ENCODE results near the gene P2RX6.

Gene P2RX6

DNA sequence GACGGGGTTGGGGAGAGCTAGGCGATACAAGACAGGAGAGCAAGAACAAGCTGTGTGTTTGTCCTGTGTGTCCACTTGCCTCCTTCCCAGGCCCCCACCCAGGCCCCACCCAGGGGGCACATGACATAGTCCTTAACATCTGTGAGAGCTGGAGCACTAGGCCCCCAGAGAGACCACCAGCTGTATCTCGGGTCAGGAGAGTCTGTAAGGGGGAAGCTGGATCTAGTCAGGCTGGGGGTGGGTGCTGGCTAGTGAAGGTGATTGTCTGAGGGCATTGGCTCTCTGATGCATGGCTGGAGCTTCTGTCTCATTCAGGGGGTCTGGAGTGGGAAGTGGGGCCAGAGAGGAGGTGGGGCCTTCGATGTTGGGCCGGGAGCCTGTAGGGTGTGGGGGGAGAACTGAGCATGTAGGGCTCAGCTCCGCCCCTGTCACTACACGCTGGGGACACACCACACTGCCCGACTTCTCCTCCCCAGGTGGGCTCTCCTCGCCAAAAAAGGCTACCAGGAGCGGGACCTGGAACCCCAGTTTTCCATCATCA is 571 bp downstream of the P2RX6 start:
- no peak for DNase-seq

DNA sequence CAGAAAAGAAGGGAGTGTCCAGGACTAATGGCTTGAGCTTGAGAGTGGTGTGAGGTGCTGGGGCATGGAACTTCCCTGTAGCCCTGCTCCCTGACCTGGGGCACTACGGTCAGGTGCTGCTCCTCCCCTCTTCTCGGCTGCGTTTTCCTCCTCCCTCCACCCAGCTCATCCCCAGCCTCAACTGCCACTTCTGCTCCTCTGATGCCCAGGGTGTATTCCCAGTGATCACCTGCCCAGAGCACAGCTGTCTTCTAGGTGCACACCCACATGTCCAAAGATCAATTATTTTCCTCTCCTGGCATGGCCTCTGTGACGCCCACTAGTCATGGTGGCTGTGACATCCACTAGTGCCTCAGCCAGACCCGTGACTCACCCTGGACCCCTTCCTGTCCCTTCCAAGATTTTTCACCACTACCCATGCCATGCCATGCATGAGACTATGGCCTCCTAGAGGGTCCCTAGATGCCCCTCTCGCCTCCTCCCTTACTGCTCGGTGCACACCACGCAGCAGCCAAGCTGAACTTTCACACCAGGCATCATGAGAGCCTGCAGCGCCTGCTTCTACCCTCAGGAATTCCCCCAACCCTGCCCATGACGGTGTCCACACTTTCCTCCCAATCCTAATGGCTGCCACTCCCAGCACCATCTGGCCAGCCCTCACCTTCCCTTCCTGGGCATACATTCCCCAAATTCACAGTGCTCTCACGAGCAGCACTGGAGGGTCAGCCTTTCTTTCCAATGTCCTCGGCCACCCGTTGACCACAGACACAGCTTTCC is 1.9 kb downstream of the P2RX6 start:
- DNase-seq: no peak

DNA sequence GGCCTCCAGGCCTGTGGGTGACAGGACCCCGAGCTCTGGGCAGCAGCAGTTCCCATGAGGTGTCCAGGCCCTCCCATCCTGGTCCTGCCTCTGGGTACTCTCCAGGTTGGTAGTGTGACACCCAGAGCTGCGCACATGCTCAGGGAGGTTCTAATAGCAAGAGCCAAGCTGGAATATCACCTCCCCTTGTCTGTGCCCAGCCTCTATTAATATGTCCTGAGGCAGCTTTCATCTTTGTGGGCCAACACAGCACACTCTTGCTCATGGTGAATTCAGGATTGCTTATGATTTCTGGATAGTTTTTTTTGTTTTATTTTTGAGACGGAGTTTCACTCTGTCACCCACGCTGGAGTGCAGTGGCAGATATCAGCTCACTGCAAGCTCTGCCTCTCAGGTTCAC is 3.3 kb downstream of the P2RX6 start:
- DNase-seq: no peak

DNA sequence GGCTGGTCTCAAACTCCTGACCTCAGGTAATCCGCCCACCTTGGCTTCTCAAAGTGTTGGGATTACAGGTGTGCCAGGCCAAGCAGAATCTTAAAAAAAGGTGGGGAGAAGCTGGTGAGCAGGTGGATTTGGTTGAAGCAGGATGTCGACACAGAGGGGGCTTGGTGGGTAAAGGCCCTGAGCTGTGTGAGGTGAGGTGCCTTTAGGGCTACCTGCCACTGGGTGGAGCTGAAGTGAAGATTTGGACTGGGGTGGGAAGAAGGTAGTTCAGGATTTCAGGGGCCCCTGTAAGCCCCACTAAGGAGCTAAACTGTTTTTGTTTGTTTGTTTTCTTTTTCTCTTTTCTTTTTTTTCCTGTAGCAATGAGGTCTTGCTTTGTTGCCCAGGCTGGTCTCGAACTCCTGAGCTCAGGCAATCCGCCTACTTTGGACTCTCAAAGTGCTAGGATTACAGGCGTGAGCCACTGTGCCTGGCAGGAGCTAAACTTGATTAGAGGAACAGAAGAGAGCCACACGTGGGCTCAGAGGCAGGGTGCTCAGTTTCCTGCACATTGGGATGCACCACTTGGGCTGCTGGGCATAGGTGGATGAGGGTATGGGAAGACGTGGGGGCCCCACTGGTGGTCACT is 6.0 kb downstream of the P2RX6 start:
- no peak for DNase-seq

DNA sequence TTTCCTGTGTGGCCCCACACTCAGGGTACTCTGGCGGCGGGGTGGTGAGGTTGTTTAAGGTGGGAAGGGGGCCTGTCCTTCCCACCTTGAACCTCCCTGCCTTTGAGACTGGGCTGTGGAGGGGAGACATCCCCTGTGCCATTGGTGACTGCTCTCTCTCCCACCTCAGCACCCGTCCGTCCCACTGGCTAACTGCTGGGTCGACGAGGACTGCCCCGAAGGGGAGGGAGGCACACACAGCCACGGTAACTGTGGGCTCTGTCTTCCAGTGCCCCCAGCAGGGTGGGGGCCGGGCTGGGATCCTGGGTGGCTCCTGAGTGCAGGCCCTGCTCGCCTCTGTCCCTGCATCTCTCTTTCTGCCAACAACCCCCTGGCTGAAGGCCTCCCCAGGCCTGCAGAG is 7.5 kb downstream of the P2RX6 start:
- DNase-seq: no peak

DNA sequence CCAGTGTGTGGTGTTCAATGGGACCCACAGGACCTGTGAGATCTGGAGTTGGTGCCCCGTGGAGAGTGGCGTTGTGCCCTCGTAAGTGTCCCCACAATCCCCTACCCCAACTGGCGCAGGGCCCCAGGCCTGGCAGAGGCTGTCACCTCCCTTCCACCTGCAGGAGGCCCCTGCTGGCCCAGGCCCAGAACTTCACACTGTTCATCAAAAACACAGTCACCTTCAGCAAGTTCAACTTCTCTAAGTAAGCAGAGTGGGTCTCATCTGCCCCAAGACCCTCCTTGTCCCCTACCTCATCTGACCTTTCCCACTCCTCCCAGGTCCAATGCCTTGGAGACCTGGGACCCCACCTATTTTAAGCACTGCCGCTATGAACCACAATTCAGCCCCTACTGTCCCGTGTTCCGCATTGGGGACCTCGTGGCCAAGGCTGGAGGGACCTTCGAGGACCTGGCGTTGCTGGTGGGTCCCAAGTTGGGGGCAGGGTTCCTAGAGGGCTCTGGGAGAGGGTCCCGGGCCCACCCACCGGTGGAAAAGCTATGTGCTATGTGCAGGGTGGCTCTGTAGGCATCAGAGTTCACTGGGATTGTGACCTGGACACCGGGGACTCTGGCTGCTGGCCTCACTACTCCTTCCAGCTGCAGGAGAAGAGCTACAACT is 8.1 kb downstream of the P2RX6 start:
- DNase-seq: no peak

DNA sequence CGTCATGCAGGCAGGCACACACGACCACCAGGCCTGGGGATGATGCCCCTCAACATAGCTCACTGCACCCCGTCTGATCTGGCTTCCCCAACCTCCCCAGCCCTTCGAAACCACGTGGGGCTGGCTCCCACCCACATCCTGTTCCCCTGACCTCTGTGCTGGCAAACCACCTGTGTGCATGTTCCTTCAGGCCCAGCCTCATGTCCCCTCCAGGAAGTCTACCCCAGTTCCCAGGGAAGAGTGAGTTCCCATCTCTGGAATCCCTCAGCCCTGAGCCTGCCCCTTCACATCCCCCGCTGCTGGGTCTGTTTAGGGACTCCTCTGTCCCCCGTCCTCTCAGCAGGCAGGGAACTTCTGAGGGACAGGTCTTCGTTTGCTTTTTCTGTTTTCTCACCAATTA is 10.3 kb downstream of the P2RX6 start:
- no peak for DNase-seq

DNA sequence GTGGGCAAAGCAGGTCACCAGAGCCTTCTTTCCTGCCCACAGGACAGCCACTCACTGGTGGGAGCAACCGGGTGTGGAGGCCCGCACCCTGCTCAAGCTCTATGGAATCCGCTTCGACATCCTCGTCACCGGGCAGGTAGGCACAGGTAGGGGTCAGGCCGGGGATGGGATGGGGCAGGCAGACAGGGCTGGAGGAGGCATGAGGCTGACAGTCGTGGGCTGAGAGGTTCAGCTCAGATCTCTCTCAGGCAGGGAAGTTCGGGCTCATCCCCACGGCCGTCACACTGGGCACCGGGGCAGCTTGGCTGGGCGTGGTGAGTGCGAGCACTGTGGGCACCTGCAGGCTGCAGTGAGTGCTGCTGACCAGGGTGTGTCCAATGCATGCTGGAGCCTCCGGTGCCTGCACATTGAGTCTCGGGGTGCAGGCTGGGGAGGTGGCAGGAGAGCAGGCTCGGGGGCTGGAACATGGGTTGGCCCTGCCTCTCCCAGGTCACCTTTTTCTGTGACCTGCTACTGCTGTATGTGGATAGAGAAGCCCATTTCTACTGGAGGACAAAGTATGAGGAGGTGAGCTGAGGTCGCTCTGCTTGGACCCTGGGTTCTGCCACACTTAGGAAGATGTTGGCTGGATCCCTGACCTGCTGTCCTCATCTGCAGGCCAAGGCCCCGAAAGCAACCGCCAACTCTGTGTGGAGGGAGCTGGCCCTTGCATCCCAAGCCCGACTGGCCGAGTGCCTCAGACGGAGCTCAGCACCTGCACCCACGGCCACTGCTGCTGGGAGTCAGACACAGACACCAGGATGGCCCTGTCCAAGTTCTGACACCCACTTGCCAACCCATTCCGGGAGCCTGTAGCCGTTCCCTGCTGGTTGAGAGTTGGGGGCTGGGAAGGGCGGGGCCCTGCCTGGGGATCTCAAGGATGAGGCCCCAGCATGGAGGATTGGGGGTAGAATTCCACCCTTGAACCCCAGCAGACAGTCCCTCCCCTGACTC is 11.1 kb downstream of the P2RX6 start:
- no peak for DNase-seq

DNA sequence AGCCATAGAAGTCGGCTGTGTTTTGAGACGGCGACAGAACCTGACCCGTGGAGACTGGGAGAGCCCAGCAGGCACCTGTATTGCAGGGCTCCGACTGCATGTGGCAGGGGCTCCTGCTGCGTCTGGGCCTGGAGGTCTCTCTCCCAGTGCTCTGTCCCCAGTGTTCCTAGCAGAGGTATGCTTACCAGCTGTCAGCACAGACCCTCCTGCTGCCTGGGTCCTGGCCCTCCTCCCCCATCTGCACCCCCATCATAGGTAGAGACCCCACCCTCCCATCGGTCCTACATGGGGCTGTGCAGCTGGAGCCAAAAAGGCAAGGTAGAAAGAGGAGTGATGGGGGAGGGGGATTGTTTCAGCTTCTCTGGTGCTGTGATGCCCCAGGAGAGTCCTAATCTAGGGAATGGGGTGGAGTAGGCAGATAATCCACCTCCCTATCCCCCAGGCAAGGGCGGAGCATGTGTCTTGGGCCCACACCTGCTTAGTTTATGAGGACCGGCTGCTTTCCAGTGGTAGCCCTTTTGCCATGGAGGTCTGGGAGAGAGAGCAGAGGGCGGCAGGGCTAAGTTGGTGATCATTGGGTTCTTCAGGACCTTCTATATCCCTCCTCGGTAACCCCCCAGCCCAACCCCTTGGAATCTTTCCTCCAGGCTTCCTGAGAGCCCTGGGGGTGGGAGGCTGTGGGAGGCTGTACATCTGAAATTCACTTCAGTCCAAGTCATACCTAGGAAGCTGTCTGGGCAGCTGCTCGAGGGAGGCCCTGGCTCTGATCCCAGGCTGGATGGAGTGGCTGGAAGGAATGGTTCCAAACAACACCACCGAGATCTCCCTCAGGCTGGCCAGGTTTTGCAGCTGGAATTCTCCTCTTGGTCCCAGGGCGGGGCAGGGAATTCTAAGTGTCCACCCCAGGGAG is 12.1 kb downstream of the P2RX6 start:
- DNase-seq: no peak

DNA sequence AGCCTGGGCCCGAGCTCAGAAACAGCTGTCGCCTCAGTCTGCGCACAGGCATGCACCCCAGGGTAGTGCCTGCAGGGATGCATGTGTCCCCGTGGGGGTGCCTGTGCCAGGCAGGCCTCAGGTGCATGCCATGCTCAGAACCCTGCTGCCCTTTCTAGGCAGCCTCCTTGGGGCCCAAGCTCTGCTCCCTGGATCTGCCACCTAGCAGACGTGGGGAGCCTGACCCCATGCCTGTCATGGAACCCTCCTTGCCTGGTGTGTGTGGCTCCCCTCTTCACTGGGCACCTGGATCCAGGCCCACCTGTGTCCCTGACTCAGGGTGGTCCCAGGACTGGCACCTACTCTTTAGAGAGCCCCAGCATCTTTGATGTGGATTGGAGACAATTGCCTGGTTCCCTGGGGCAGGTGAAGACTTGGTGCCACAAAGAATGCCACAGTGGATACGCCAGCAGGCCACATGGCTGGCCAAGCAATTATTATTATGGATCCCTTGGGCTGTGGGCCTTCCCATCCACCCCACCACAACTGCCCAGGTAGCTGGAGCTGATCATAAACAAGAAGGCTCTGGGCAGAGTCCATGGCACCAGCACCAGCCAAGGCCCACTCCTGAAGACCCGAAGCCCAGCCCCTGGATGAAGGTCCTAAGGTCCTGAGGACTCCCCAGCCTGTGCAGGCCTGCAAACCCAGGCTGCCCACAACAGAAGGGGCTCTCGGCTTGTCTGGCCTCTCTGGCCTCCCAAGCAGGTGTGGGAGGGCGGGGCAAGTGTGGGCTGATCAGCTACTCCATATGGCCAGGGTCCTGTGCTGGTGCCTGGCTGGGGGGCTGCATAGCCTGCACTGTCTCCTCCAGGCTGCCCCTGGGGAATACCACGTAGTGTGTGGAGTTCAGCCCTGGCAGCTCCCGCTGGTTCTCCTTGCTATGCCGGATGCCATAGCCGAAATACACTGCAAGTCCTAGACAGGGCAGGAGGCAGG is 13.6 kb downstream of the P2RX6 start:
- no peak for DNase-seq

DNA sequence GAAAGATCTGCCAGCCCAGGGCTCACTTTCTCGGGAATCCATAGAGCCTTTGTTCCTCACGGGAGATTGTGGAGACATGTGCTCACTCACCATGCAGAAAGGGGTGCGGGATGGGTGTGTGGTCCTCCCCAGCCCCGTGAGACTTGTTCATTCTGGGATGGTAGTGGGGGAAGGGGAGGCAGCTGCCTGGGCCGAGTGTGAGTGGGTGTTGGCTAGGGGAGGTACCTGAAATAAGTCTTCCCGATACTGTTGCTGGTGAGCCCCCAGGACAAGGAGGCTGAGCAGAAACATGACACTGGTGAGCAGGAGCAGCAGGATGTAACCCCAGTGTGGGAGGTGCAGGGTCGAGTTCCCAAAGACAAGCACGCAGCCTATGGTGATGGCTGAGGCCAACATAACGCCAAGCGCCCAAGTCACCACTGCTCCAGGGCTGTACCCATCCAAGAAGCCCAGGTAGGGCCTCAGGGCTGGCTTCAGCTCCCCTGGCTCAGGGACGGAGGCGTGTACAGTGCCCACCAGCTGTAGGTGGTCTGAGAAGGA is 14.6 kb downstream of the P2RX6 start:
- DNase-seq: no peak

DNA sequence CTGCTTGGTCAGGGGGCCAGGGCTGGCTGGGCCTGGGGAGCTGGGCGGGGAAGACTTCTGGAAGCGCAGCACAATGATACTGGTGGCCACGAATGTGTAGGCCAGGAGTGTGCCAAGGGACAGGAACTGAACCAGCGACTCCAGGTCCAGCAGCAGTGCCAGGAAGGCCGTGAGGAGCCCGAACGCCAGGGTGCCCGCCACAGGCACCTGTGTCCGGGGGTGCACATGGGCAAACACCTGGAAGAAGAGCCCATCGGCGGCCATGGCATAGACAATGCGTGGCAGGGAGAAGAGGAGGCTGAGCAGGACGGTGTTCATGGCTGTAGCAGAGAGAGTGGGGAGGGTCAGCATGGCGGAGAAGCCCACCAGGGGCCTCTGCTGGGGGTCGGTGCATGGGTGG is 15.1 kb downstream of the P2RX6 start:
- DNase-seq: no peak

DNA sequence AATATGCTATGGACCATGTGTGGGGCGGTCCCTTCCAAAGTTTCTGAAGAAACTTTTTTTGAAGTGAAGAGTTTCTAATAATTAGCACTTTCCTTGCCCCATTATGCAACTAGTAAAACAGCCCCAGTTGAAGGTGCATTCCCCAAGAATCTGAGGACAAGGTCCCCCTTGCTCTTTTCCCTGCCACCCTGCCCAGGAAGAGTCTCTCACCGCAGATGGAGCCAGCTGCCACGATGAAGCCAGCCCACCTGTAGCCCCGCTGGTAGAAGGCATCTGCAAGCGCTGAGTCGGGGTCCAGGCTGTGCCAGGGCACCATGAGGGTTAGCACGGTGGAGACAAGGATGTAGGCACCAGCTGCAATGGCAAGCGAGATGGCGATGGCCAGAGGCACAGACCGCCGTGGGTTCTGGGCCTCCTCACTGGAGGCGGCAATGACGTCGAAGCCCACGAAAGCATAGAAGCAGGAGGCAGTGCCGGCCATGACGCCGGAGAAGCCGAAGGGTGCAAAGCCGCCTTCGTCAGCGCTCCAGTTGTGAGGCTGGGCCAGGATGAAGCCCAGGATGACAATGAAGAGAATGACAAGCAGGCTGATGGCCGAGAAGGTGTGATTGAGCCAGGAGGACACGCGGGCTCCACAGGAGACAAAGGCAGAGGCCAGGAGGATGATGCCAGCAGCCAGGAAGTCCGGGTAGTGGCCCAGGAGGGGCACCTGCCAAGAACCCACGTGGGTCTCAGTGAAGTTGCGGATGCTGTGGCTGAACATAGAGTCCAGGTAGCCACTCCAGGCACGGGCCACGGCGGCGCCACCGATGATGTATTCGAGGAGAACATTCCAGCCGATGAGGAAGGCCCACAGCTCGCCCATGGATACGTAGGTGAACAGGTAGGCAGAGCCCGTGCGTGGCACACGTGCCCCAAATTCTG is 15.9 kb downstream of the P2RX6 start:
- DNase-seq: no peak

DNA sequence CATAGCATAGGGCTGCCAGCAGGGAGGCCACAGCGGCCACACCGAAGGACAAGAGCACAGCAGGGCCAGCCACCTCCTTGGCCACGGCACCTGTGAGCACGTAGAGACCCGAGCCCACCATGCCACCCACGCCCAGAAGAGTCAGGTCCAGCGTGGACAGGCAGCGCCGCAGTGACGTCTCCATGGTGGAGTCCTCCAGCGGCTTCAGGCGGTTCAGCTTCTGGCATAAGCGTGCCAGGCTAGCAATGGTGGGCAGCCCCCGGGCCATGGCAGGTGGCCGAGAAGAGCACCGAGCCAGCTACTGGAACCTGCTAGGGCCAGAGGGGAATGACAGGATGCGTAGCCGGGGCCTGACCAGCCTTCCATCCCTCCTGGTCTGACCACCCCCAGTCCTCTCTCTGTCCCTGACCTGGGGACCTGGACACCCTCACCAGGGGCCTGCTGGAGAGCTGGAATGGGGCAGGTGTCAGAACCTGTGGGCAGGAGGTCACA is 16.6 kb downstream of the P2RX6 start:
- no peak for DNase-seq

DNA sequence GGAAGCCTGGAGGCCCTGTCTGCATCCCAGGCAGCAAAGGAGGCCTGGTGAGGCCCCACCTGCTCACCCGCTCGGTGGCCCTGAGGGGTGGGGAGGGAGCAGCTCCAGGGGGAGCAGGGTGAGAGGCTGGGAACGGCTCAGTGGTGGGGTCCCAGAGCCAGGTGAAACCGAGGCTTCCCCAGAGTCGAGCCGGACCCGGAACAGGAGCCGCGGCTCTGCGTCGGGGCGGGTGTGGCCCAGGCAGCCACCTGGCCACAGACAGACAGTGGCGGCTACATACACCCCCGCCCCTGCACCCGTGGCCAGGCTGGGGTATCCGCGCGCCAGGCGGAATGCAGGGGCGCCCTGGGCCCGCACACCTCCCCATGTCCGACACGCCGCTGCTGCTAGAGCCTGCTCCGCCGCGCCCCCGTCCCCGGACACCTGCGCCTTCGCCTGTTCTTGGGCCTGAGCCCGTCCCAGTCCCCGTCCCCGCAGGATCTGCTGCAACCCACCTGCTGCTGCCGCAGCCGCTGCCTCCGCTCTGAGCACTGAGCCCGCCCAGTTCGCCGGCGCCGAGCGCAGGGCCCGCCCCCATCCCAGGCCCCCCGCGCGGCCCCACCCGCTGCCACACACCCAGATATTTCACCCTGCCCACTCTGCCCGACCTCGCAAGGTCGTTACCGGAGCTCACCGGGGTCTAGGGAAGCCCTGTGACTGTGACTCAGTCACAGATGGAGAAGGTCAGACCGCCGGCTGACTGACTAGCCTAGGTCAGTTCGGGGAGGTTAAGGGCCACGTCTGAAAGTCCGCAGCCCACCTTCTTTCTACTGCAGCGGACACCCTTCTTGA is 17.3 kb downstream of the P2RX6 start, which contains the start of gene SLC7A4:
Gene SLC7A4, minus strand, starts transcription at position 525 of the 831 bp plus-strand sequence. CDS start 749 bp downstream, outside the sequence.
- DNase-seq: no peak

DNA sequence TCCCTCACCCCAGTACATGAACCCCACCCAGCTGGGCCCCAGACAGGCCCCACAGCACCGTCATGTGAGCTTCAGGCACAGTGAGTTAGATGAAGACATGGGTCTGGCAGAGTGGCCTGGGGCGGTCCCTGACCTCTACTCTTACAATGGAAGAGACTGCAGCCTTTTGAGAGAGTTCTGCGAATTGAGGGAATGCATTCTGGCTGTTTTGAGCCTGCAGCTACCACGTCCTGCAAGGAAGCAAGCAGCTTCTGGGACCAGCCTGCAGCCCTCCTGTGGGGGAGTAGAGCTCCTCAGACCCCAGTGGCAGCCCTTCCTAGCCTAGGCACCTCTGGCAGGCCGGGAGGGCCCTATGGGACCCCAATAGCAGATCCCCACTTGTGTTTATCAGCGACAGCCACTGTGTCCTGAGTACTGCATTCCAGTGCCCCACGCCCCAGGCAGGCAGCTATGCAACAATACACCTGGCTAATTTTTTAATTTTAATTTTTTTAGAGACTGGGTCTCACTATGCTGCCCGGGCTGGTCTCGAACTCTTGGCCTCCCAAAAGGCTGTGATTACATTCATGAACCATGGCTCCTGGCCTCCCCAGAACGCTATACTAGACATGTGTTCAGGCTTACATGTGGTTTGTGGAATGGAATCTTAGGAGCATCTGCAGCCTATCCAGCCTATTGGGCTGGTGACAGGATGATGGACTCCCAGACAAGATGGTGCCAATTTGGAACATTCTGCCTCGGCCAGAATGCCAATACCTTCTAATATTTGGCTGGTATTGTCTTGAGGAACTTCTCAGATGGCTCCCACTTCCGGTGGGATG is 18.1 kb downstream of the P2RX6 start:
- no peak for DNase-seq

DNA sequence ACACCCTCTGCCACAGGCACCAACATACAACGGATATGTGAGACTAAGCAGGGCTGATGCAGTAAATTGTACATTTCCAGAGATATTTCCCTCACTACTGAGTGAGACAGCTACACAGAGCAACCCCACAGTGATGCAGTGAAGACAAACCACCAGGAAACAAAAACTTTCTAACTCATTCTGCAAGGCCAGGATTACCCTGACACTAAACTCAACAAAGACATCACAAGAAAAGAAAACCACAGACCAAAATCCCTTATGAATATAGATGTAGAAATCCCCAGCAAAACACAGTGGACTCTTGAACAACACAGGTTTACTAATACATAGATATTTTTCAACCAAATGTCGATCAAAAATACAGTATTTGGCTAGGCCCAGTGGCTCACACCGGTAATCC is 18.9 kb downstream of the P2RX6 start:
- DNase-seq: no peak
